MM.1S (cell line): ENCODE measurements around the gene KANK4.

ENCODE experiments used
- DNase-seq: peaks from one replicate; pipeline ENCODE4 v3.0.0-alpha.2; 2015
- H2AFZ ChIP-seq: fragments of 300-600 bp; sonication (generic); 2 replicates; pipeline ENCODE4 v1.6.0; 2016; ENCODE audit warnings: antibody characterized with exemption, low read length
- H3F3A ChIP-seq: fragments of 300-600 bp; sonication (generic); 2 replicates; pipeline ENCODE4 v1.6.1; 2016; ENCODE audit warnings: mild to moderate bottlenecking, antibody characterized with exemption, low read length, moderate library complexity, mixed read lengths; ENCODE audit not compliant: insufficient read depth
- H3K27ac ChIP-seq: fragments of 300-600 bp; sonication (generic); 2 replicates; pipeline ENCODE4 v1.5.1; 2016; ENCODE audit warnings: mild to moderate bottlenecking, low read length
- H3K27me3 ChIP-seq: fragments of 300-600 bp; sonication (generic); replicated peaks from 2 replicates; pipeline ENCODE4 v1.6.0; 2016; ENCODE audit warnings: low read length; ENCODE audit not compliant: insufficient read depth
- H3K36me3 ChIP-seq: fragments of 300-600 bp; sonication (generic); replicated peaks from 2 replicates; pipeline ENCODE4 v1.6.1; 2016; ENCODE audit warnings: mild to moderate bottlenecking, low read length, mixed read lengths; ENCODE audit not compliant: insufficient read depth
- H3K4me1 ChIP-seq: fragments of 300-600 bp; sonication (generic); 2 replicates; pipeline ENCODE4 v1.6.1; 2016; ENCODE audit warnings: low read length, mixed read lengths
- H3K4me2 ChIP-seq: fragments of 300-600 bp; sonication (generic); 2 replicates; pipeline ENCODE4 v1.6.0; 2016; ENCODE audit warnings: low read depth, low read length
- H3K4me3 ChIP-seq: fragments of 300-600 bp; sonication (generic); 2 replicates; pipeline ENCODE4 v1.5.1; 2016; ENCODE audit warnings: low read length, mixed read lengths
- H3K79me2 ChIP-seq: fragments of 300-600 bp; sonication (generic); 2 replicates; pipeline ENCODE4 v1.6.1; 2016; ENCODE audit warnings: mixed run types, low read length, mixed read lengths
- H3K9ac ChIP-seq: fragments of 300-600 bp; sonication (generic); 2 replicates; pipeline ENCODE4 v1.6.1; 2016; ENCODE audit warnings: low read length, mixed read lengths
- H3K9me2 ChIP-seq: fragments of 300-600 bp; sonication (generic); replicated peaks from 2 replicates; pipeline ENCODE4 v1.6.1; 2016; ENCODE audit warnings: mild to moderate bottlenecking, low read length, mixed read lengths; ENCODE audit not compliant: insufficient read depth
- H3K9me3 ChIP-seq: fragments of 300-600 bp; sonication (generic); replicated peaks from 2 replicates; pipeline ENCODE4 v1.6.1; 2016; ENCODE audit warnings: mild to moderate bottlenecking, low read length, mixed read lengths; ENCODE audit not compliant: insufficient read depth
- H4K20me1 ChIP-seq: fragments of 300-600 bp; sonication (generic); 2 replicates; pipeline ENCODE4 v1.6.1; 2016; ENCODE audit warnings: mild to moderate bottlenecking, low read length, moderate library complexity, mixed read lengths; ENCODE audit not compliant: insufficient read depth
- EZH2 ChIP-seq: fragments of 300-600 bp; sonication (generic); optimal IDR thresholded peaks from 2 replicates; pipeline ENCODE3; 2017; ENCODE audit warnings: low read depth, mild to moderate bottlenecking, antibody characterized with exemption, low read length, mixed read lengths
- EZH2phosphoT487 ChIP-seq: fragments of 300-600 bp; sonication (generic); IDR thresholded peaks from 2 replicates; pipeline ENCODE4 v1.6.1; 2018; ENCODE audit warnings: antibody characterized with exemption, low read length
- TF ChIP-seq, protein P1 (sequence below): fragments of 300-600 bp; sonication (generic); IDR thresholded peaks from 2 replicates; pipeline ENCODE4 v1.5.1; 2016; ENCODE audit warnings: antibody characterized with exemption, low read length, mixed read lengths

KANK4 gene

GRCh38 chr1:62210960-62211359 lies 108.3 kb downstream of the KANK4 start:
- DNase-seq: no peak
- Histone ChIP-seq H4K20me1 (no peaks in the 10 kb centered on the region), H3K4me3 (no peak overlapping the region), H3K4me1 (no peaks in the 10 kb centered on the region), H3K9me2 (no peaks in the 10 kb centered on the region), H3K27ac (no peak overlapping the region), H3K36me3 (no peaks in the 10 kb centered on the region), H3K27me3 (no peaks in the 10 kb centered on the region), H3K4me2 (no peak overlapping the region), H3F3A (no peaks in the 10 kb centered on the region), H3K9ac (no peak overlapping the region), H3K9me3 (no peaks in the 10 kb centered on the region), H3K79me2 (no peaks in the 10 kb centered on the region), H2AFZ (no peak overlapping the region)
- no peak for TF ChIP-seq EZH2

DNA sequence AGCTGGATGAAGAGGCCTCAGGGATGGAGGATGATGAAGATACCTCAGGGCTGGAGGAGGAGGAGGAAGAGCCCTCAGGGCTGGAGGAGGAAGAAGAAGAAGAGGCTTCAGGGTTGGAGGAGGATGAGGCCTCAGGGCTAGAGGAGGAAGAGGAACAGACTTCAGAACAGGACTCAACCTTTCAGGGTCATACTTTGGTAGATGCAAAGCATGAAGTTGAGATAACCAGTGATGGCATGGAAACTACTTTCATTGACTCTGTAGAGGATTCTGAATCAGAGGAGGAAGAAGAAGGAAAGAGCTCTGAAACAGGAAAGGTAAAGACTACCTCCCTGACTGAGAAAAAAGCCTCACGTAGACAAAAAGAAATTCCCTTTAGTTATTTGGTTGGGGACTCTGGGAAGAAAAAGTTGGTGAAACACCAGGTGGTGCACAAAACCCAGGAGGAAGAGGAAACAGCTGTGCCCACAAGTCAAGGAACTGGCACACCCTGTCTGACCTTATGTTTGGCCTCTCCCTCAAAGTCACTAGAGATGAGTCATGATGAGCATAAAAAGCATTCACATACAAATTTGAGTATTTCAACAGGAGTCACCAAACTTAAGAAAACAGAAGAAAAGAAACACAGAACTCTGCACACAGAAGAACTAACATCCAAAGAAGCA lies 109.2 kb downstream of the KANK4 start:
- Histone ChIP-seq H3K9me2 (no peaks in the 10 kb centered on the region), H4K20me1 (no peaks in the 10 kb centered on the region), H2AFZ (no peak overlapping the region), H3K79me2 (no peaks in the 10 kb centered on the region), H3K9ac (no peak overlapping the region), H3F3A (no peaks in the 10 kb centered on the region), H3K27me3 (no peaks in the 10 kb centered on the region), H3K4me3 (no peak overlapping the region), H3K4me2 (no peak overlapping the region), H3K36me3 (no peaks in the 10 kb centered on the region), H3K9me3 (no peaks in the 10 kb centered on the region), H3K4me1 (no peaks in the 10 kb centered on the region), H3K27ac (no peak overlapping the region)
- TF ChIP-seq EZH2phosphoT487 (no peak), EZH2 (no peak)
- TF ChIP-seq, protein P1, sequence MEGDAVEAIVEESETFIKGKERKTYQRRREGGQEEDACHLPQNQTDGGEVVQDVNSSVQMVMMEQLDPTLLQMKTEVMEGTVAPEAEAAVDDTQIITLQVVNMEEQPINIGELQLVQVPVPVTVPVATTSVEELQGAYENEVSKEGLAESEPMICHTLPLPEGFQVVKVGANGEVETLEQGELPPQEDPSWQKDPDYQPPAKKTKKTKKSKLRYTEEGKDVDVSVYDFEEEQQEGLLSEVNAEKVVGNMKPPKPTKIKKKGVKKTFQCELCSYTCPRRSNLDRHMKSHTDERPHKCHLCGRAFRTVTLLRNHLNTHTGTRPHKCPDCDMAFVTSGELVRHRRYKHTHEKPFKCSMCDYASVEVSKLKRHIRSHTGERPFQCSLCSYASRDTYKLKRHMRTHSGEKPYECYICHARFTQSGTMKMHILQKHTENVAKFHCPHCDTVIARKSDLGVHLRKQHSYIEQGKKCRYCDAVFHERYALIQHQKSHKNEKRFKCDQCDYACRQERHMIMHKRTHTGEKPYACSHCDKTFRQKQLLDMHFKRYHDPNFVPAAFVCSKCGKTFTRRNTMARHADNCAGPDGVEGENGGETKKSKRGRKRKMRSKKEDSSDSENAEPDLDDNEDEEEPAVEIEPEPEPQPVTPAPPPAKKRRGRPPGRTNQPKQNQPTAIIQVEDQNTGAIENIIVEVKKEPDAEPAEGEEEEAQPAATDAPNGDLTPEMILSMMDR: no peak
- DNase-seq: no peak

DNA sequence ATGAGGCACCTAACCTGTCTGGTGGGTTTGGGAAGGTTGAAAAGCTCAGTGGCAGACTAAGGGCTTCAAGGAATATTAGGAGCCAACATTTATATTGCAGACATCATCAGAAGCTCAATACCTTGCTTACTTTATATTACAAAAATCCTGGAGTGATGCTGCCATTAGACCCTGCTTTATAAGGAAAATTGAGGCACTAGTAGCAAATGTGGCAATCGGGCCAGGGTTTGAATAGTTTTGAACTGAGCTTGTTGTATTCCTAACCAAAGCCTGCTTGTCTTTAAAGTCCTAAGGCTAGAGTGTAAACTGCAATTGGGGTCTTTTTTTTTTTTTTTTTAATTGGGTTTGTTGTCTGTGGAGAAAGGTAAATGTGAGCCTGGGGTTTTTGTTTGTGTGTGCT lies 110.3 kb downstream of the KANK4 start:
- H3K4me1 ChIP-seq: no peaks in the 10 kb centered on the region
- H4K20me1 ChIP-seq: no peaks in the 10 kb centered on the region
- TF ChIP-seq EZH2phosphoT487 (no peak), EZH2 (no peak)
- TF ChIP-seq, protein P1: no peak
- DNase-seq: no peak
- H3K27me3 ChIP-seq: no peaks in the 10 kb centered on the region
- no peaks in the 10 kb centered on the region for H3K9me3 ChIP-seq
- no peak overlapping the region for H3K4me3 ChIP-seq
- H2AFZ ChIP-seq: no peak overlapping the region
- no peaks in the 10 kb centered on the region for H3K36me3 ChIP-seq
- H3F3A ChIP-seq: no peaks in the 10 kb centered on the region
- no peak overlapping the region for H3K27ac ChIP-seq
- no peak overlapping the region for H3K9ac ChIP-seq
- H3K79me2 ChIP-seq: no peaks in the 10 kb centered on the region
- no peaks in the 10 kb centered on the region for H3K9me2 ChIP-seq
- H3K4me2 ChIP-seq: no peak overlapping the region

- Histone ChIP-seq H3K36me3 (no peaks in the 10 kb centered on the region), H3K79me2 (no peaks in the 10 kb centered on the region), H3K4me2 (no peak overlapping the region), H3K9ac (no peak overlapping the region), H3F3A (no peaks in the 10 kb centered on the region), H3K9me2 (no peaks in the 10 kb centered on the region), H3K9me3 (no peaks in the 10 kb centered on the region), H3K4me3 (no peak overlapping the region), H2AFZ (no peak overlapping the region), H4K20me1 (no peaks in the 10 kb centered on the region), H3K27ac (no peak overlapping the region), H3K27me3 (no peaks in the 10 kb centered on the region), H3K4me1 (no peaks in the 10 kb centered on the region)
- no peak for DNase-seq
- TF ChIP-seq, protein P1: no peak
- TF ChIP-seq EZH2phosphoT487 (no peak), EZH2 (no peak)
Observed at GRCh38 chr1:62208087-62208486, 111.1 kb downstream of the KANK4 start.
